Sigmoid colon (tissue), 3 donors: ENCODE results near the gene CCSER1.

Experiments
- POLR2A ChIP-seq, 2 donors: fragments of 450-650 bp; IDR thresholded peaks; one replicate each; pipeline ENCODE4 v1.6.1; 2016; ENCODE audit warnings: antibody characterized with exemption in 2 of 2, mild to moderate bottlenecking in 2 of 2, moderate library complexity in 2 of 2
- TF ChIP-seq, protein P1 (sequence below), 4 experiments: fragments of 450-650 bp in 3 of 4; fragments of 200-600 bp in 1 of 4; IDR thresholded peaks; one replicate each; pipeline ENCODE4 v1.5.1; 2016 to 2019; ENCODE audit warnings: antibody characterized with exemption in 4 of 4, mild to moderate bottlenecking in 3 of 4, moderate library complexity in 2 of 4

DNA sequence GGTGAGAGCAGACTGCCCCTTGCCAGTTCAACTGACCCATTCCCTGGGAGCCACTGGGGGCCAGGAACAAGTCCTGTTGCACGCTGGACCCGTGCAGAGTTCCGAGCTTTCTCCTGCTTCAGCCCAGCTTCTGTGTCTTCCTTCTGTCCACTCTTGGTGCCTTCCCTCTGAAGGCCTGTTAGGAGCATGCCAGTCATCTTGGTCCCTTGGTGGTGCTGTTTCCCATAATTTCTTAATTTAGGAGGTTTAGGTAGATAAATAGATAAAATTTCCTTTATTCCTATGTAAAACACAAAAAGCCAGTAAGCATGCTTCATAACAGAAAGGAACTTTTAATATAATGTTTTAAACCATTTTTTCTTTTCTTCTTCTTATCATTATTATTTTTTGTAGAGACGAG lies 672.7 kb downstream of the CCSER1 start:
- TF ChIP-seq POLR2A (IDR thresholded peaks at IDR 0.05) = no peak
- TF ChIP-seq, protein P1, sequence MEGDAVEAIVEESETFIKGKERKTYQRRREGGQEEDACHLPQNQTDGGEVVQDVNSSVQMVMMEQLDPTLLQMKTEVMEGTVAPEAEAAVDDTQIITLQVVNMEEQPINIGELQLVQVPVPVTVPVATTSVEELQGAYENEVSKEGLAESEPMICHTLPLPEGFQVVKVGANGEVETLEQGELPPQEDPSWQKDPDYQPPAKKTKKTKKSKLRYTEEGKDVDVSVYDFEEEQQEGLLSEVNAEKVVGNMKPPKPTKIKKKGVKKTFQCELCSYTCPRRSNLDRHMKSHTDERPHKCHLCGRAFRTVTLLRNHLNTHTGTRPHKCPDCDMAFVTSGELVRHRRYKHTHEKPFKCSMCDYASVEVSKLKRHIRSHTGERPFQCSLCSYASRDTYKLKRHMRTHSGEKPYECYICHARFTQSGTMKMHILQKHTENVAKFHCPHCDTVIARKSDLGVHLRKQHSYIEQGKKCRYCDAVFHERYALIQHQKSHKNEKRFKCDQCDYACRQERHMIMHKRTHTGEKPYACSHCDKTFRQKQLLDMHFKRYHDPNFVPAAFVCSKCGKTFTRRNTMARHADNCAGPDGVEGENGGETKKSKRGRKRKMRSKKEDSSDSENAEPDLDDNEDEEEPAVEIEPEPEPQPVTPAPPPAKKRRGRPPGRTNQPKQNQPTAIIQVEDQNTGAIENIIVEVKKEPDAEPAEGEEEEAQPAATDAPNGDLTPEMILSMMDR (IDR thresholded peaks at IDR 0.05) = no peak
